KMS-11 (cell line): ENCODE measurements around the gene TCF7.

Experiments used
- H2AFZ ChIP-seq: fragments of 200-600 bp; sonication (generic); 2 replicates; pipeline ENCODE4 v1.6.1; 2016; ENCODE audit warnings: antibody characterized with exemption, mixed run types, low read depth
- H3K27ac ChIP-seq: fragments of 200-600 bp; sonication (generic); 2 replicates; pipeline ENCODE4 v1.6.1; 2016; ENCODE audit warnings: mild to moderate bottlenecking, mixed run types
- H3K27me3 ChIP-seq: fragments of 200-600 bp; sonication (generic); 2 replicates; pipeline ENCODE4 v1.6.1; 2017; ENCODE audit warnings: mild to moderate bottlenecking, low read depth, mixed run types, moderate library complexity; ENCODE audit not compliant: insufficient read depth
- H3K36me3 ChIP-seq: fragments of 200-600 bp; sonication (generic); 2 replicates; pipeline ENCODE4 v1.6.1; 2017; ENCODE audit warnings: mild to moderate bottlenecking, mixed run types; ENCODE audit not compliant: insufficient read depth
- H3K4me1 ChIP-seq: fragments of 200-600 bp; sonication (generic); 2 replicates; pipeline ENCODE4 v1.6.1; 2016; ENCODE audit warnings: mild to moderate bottlenecking, low read depth, mixed run types; ENCODE audit not compliant: poor library complexity, severe bottlenecking
- H3K4me2 ChIP-seq: fragments of 200-600 bp; sonication (generic); 2 replicates; pipeline ENCODE4 v1.7.0; 2016; ENCODE audit warnings: mild to moderate bottlenecking, mixed run types
- H3K4me3 ChIP-seq: fragments of 200-600 bp; sonication (generic); IDR thresholded peaks from 2 replicates; pipeline ENCODE4 v1.6.1; 2017; ENCODE audit warnings: low read depth, low read length, mixed read lengths; ENCODE audit not compliant: insufficient read depth
- H3K79me2 ChIP-seq: fragments of 200-600 bp; sonication (generic); 2 replicates; pipeline ENCODE4 v1.6.1; 2016; ENCODE audit warnings: low read depth, mixed run types; ENCODE audit not compliant: insufficient read depth
- H3K9ac ChIP-seq: fragments of 200-600 bp; sonication (generic); 2 replicates; pipeline ENCODE4 v1.6.1; 2016; ENCODE audit warnings: mild to moderate bottlenecking, mixed run types
- H4K20me1 ChIP-seq: fragments of 200-600 bp; sonication (generic); 2 replicates; pipeline ENCODE4 v1.6.1; 2016; ENCODE audit warnings: mild to moderate bottlenecking, mixed run types; ENCODE audit not compliant: insufficient read depth
- TF ChIP-seq, protein P1 (sequence below): fragments of 200-600 bp; sonication (generic); conservative IDR thresholded peaks from 2 replicates; pipeline ENCODE4 v1.6.1; 2017; ENCODE audit warnings: low read depth, mild to moderate bottlenecking, antibody characterized with exemption, low read length, moderate library complexity, mixed read lengths

The TCF7 gene

DNA sequence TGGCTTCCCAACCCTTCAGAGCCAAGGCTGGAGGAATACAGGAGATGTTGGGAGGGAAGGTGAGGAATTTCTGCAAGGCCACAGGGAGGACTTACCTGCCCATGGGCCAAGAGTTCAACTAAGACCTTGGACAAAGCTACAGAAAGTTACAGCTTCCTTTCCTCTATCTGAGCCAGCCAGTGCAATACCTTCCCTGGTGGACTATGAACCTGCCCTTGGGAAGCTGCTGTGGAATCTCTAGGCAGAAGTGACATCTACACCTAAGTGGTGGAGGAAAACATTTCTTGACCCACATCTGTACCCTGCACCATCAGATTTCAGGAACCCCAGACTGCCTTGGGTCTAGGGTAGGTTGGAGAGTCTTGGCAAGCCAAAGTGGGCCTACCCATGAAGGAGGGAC lies 69.0 kb downstream of the TCF7 start:
- H4K20me1 ChIP-seq: no peaks in the 10 kb centered on the region
- H3K36me3 ChIP-seq: no peaks in the 10 kb centered on the region
- no peak overlapping the region for H3K9ac ChIP-seq
- peaks cover 10% of the 10 kb centered on the region for H3K4me1 ChIP-seq
- no peaks in the 10 kb centered on the region for H3K27me3 ChIP-seq
- no peaks in the 10 kb centered on the region for H3K79me2 ChIP-seq
- H2AFZ ChIP-seq: no peak overlapping the region
- TF ChIP-seq, protein P1, sequence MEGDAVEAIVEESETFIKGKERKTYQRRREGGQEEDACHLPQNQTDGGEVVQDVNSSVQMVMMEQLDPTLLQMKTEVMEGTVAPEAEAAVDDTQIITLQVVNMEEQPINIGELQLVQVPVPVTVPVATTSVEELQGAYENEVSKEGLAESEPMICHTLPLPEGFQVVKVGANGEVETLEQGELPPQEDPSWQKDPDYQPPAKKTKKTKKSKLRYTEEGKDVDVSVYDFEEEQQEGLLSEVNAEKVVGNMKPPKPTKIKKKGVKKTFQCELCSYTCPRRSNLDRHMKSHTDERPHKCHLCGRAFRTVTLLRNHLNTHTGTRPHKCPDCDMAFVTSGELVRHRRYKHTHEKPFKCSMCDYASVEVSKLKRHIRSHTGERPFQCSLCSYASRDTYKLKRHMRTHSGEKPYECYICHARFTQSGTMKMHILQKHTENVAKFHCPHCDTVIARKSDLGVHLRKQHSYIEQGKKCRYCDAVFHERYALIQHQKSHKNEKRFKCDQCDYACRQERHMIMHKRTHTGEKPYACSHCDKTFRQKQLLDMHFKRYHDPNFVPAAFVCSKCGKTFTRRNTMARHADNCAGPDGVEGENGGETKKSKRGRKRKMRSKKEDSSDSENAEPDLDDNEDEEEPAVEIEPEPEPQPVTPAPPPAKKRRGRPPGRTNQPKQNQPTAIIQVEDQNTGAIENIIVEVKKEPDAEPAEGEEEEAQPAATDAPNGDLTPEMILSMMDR: no peak
- H3K4me3 ChIP-seq: no peak overlapping the region
- H3K4me2 ChIP-seq: no peak overlapping the region
- H3K27ac ChIP-seq: no peak overlapping the region

DNA sequence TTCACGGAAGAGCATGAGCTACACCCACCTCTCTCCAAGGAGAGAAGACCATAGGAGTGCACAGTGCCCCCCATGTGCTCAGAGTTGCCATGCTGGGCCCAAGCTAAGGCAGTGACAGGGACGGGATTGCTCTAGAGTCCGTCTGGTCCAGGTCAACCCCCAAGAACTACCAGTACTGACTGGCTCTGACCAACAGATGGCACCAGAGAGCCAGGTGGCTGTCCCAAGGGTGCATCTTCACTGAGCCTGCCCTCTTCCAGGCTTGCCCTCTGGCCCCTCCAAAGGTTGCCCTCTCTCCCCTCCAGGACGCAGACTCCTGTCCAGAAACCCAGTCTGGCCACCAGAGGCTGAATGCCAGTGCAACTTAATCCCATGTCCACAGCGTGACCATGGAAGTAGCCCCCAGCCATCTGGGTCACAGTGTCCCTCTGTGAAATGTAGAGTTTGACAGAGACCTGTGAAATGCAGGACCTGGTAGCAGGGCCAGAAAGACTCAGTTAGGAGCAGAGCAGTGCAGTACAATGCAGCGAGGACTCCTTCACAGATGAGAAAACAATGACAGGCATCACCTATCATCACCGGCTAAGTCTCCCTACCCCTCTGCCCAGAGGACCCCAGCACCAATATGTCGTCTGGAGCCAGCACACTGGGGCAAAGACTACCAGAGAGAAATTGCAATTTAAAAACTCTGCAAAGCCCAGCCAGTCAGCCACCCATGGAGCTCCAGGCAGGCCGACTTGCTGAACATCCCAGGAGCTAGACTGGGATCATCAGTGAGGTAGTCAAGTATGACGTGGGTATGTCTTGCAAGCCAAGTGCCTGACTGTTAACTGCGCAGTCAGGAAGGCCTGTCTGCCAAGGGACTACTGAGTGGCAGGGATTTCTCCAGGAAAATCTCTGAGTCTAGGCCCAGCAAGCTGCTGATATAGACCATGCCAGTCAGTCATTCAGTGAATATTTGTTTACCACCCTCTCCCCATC lies 70.0 kb downstream of the TCF7 start:
- H3K27me3 ChIP-seq: no peaks in the 10 kb centered on the region
- no peak overlapping the region for H3K9ac ChIP-seq
- no peaks in the 10 kb centered on the region for H3K36me3 ChIP-seq
- H3K4me2 ChIP-seq: no peak overlapping the region
- no peak overlapping the region for H2AFZ ChIP-seq
- TF ChIP-seq, protein P1: peak; percentile 85
- no peaks in the 10 kb centered on the region for H4K20me1 ChIP-seq
- H3K79me2 ChIP-seq: no peaks in the 10 kb centered on the region
- H3K4me1 ChIP-seq: peaks cover 10% of the 10 kb centered on the region
- no peak overlapping the region for H3K4me3 ChIP-seq
- H3K27ac ChIP-seq: no peak overlapping the region

DNA sequence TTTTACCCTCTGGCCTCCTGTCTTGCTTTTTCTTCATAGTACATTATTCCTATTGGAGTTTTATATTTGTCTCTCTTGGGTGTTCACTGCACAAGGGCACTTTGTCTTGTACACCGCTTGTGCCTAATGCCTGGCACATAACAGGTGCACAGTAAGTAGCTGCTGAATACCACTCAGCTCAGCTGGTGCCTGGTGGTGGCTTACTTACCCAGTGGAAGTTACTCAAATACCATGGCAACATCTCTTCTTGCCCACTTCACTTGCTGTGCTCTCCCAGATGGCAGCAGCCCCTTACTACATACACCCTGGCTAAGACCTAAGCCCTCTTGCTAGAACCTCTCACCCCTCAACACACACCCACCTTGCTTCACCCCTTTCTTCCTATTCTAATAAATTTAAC lies 73.6 kb downstream of the TCF7 start:
- Histone ChIP-seq H4K20me1 (no peaks in the 10 kb centered on the region), H2AFZ (no peak overlapping the region), H3K9ac (no peak overlapping the region), H3K36me3 (no peaks in the 10 kb centered on the region), H3K4me3 (no peak overlapping the region), H3K27me3 (no peaks in the 10 kb centered on the region), H3K4me2 (no peak overlapping the region), H3K79me2 (no peaks in the 10 kb centered on the region), H3K27ac (no peak overlapping the region), H3K4me1 (no peaks in the 10 kb centered on the region)
- TF ChIP-seq, protein P1: no peak

DNA sequence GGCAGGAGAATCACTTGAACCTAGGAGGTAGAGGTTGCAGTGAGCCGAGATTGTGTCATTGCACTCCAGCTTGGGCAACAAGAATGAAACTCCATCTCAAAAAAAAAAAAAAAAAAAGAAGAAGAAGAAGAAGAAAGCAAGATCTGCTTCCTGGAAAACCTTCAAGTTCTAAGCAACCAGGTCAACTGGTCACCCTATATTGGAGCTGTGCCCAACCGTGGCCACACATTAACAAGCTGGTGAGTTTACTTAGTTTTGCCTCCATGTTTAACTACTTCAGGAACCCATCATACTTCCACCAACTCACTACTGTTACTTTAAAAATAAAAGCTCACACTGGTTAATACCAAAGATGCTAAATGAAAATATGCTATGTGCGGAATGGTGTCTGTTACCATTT lies 74.5 kb downstream of the TCF7 start:
- Histone ChIP-seq H2AFZ (no peak overlapping the region), H3K4me2 (no peak overlapping the region), H3K79me2 (no peaks in the 10 kb centered on the region), H3K27me3 (no peaks in the 10 kb centered on the region), H3K4me3 (no peak overlapping the region), H3K36me3 (no peaks in the 10 kb centered on the region), H3K27ac (no peak overlapping the region), H4K20me1 (no peaks in the 10 kb centered on the region), H3K4me1 (no peaks in the 10 kb centered on the region), H3K9ac (no peak overlapping the region)
- TF ChIP-seq, protein P1: no peak
